GM21423 (cell line): Measurements from ENCODE around the gene RASEF.

Experiments
- ATAC-seq: cut with Tn5 transposase; IDR thresholded peaks from one replicate; pipeline ENCODE4 v1.9.1; 2021; ENCODE audit warnings: mild to moderate bottlenecking, moderate library complexity; ENCODE audit not compliant: unreplicated experiment

Gene RASEF

DNA sequence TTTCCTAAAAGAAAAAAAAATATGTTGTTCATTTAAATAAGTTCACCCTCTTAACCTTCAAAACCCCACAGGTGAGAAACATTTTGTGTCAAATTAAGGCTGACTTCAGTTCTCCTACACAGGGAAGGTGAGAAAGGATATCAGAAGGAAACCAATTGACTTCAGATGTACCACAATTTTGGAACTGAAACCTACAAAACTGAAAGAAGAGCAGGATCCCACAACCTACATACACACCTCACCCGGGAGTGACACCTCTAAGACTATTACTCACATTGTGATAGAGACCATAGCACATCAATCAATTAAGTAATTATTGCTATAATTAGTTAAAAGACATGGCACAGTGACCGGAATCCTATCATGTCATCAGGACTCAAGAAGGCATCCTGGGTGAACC is 47.0 kb downstream of the RASEF start:
- no peak for ATAC-seq

DNA sequence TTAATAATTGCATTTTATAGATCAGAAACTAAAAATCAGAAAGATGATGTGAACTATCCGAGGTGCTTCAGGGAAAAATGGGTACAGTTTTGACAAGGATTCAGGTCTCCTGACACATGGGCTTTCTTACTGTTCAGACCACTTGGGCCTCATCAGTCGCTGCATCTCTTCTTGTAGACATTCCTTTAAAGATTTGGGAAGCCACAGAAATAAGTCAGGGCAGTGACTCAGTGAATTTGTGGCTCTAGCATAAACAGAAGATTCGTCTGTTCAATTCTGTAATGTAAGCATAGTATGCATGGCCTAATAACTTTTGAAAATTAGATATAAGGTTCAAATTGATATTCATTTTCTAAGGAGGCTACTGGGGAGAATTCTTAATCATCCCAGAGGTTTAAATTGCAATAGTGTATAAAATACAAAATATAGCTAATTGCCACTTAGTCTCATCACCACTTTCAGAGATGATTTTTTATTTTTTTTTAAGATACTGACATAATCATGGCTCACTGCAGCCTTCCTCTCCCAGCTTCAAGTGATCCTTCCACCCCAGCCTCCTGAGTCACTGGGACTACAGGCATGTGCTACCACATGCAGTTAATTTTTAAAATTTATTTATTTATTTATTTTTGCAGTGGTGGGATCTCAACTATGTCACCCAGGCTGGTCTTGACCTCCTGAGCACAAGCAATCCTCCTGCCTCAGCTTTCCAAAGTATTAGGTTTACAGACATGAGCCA is 48.9 kb downstream of the RASEF start:
- ATAC-seq: no peak

DNA sequence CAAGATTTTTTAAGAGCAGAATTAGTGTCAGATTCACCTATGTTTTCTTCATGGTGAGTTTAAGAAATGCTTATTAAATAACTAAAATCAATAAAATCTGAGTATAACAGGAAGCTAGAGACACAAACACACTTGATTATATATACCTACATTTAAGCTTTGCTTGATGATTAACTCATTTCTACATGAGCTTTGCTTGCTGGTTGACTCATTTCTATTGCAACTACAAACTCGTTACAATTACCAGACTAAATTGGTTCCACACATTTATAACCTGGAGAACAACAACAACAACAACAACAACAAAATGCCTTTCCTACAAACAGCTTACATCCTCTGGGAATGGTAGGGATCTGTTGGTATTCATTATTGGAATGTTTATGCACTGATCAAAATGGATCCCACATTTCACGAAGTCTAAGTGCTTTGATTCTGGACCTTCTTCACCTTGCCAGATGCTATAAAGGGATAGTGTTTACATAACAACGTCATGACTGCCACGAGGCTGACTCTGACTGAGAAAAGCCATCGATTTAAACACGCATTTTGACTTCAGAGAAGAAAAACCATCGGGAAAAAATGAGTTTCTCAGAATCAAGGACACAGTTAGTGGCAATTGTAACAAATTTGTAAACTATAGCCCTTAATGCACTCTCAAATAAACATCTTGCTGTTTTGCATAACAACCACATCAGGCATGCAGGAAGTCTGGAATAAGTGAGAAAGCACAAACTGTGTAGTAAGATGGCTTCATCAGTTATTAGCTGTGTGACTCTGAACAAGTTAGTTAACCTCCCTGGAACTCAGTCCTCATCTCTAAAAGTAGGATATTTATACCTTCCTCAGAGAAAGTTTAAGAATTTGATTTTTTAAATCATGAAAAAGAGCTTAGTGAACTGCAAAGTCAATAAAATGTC is 49.8 kb downstream of the RASEF start:
- no peak for ATAC-seq

DNA sequence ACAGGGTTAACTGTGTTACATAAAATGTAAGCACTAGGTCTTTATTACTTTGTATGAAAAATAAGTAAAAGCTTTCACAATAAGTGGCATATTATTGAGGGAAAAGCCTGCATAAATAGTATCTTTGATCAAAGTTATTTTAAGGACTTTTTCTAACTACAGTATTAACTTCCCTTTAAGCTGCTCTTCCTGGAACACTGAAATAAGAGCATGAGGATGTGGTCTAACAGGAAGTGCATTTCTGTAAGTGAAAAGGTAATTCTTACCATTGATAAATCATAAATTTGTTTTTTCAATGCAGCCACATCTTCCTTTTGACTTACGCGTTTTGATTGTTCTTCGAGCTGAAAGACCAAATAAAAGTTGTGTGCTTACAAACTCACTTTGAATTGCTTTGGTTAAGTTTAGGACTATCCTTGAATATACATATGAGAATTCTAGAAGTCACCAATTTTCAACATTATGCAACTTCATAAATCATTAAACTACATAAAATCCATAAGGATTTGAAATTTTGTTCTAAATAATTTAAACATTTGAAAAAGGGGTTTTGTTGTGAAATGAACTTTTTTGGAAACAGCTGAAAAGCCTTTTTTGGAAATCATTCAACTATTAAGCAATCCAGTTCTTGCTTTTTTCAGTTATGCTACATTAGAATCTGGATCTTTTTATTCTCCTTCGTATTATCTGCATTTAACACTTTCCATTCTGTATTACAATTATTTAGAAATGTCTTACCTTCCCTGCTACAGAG is 50.6 kb downstream of the RASEF start:
- ATAC-seq: no peak

DNA sequence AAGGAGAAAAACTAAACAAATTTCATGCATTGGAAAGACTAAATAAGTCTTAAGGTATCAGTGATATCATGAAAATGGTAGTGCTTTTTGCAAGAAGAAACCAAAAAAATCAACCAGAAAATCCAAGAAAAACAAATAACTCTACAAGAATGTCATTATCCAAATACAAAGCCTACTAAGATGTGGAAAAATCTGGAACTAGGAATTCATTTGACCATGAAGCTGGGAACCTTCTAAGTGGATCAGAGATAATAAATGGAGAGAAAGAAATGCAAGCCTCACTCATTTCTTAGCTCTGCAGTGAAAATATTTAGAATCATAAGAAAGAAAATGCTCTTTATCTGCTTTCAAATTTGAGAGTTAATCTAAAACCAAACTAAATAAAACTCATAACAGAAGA is 51.3 kb downstream of the RASEF start:
- ATAC-seq: no peak

DNA sequence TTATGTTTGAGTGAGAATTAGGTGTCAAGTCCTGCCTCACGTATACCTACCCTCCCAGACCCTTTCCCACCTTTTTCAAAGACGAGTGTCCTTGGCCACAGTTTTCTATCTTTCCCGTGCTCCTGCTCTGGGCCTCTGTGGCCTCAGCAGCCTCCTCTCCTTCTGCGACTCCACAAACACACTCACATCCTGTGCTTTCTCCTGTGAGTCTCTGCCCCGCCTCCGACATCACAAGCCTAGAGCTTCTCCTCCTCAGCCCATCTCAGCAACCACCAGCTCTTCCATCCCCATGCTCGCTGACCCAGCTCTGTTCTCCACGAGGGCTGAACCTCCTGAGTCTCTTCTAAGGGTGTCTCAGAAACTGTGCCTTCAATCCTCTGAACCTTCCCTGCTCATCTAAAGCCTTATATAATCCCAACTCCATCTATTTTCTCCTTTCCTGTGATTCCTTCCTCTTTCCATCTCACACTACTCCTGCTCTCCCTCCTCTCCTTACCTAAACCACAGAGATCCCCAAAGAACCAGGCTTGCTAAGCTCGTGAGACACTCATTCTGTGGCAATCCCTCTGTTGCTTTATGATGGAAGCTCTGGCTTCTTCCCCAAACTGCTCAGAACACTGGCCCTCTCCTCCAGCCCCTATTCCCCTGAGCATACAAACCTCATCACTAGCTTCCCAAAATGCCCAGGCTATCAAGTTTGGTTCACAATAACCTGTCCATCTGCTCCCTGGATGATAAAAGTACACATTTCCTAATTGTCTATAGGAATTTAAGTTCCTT is 55.2 kb downstream of the RASEF start:
- ATAC-seq: no peak

DNA sequence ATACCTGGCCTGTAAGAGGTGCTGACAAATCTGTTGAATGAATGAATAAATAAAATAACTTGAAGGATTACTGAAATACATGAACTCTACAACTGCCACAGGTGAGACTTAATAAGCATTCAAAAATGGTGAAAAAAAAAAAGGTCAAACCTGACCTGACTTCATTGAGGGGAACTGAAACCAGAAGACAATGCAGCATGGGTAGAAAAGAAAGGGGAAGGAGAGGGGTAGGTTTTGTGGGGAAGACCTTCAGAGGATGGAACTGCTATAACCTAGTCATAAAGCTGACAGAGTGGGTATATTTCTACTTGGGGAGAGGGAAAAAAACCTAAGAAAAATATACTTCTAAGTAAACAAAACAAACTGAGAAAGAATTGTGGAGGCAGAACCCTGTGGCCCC is 56.6 kb downstream of the RASEF start:
- ATAC-seq: peak; percentile 74

DNA sequence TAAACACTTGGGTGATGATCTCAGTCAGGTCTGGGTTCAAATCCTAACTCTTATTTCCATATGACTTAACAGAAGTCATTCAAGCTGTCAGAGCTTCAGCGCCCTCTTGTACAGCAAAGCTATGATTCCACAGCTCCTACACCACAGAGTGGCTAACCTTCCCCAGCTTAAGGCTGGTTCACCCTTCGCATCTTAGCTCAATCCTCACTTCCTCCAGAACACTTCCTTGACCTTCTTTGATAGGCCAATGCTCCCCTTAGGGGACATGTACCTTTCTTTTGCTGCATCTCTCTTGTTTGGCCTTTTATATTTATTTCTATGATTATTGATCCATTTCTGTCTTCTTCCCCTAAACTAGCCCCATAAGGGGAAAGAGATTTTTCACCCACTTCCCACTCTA is 57.0 kb downstream of the RASEF start:
- ATAC-seq: no peak

DNA sequence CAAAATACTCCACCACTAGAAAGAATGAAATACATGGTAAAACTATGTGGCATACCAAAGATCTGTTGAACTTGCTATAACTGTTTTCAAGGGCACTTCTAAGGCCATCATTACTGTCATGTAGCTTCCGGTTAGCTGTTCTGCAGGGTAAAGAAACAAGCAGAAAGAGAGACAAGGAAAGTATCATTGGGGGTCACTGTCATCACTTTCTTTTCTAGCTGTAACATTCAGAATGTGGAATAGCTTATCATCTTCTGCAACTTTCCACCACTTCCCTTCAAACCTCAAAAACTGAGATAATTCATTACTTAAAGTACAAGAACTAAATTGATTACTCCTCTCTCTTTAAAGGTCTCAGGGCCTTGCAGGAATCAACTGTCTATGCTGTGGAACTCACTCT is 57.6 kb downstream of the RASEF start:
- ATAC-seq: no peak

DNA sequence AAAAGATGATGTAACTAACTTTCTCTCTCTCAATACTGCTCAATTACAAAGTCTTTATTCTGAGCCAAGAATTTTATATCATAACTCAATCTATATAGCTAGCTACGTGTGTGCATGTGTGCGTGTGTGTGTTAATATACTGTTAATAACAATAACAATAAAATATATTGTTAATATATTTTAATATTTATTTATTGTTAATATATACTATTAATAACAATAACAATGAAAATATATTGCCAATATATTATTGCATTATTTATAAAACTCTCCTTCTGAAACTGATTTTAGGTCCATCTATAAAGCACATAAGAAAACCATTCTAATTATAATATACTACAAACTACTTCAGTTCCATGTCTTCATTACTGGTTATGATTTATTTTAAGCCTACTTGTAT is 60.6 kb downstream of the RASEF start:
- ATAC-seq: no peak

DNA sequence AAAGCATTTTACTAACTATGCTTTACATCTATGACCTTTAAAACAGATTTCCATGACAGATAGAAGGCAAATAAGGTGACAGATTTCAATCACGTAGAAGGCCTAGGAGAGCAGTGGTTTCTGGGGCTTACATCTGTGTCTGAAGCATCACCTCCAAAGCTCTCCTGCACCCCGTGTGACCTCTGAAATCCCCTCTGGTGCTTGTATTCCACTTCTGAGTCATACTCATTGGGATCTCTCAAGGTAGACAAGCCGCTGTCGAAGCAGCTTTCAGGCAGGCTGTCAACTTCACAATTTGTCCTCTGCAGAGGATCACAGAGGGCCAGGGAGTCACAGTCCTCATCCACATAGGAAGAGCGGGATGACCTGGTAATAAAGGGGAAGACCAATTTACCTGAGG is 62.2 kb downstream of the RASEF start:
- no peak for ATAC-seq

DNA sequence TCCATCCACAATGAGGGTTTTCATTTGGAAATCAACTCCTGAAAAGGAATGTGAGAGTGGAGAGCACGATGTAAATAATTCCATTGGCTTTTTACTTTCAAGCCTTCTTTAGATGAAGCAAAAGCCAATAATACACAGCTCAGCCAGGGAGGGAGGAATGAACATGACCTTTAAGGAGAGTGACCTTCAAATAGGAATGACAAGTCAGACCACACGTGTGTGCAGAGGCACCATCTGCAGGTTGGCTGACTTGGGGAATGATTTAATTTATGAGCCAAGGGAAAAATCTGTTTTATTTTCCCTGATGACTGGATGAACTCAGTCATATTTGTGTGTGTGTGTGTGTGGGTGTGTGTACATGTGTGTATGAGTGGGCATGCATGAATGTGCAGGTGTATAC is 64.5 kb downstream of the RASEF start:
- ATAC-seq: no peak

DNA sequence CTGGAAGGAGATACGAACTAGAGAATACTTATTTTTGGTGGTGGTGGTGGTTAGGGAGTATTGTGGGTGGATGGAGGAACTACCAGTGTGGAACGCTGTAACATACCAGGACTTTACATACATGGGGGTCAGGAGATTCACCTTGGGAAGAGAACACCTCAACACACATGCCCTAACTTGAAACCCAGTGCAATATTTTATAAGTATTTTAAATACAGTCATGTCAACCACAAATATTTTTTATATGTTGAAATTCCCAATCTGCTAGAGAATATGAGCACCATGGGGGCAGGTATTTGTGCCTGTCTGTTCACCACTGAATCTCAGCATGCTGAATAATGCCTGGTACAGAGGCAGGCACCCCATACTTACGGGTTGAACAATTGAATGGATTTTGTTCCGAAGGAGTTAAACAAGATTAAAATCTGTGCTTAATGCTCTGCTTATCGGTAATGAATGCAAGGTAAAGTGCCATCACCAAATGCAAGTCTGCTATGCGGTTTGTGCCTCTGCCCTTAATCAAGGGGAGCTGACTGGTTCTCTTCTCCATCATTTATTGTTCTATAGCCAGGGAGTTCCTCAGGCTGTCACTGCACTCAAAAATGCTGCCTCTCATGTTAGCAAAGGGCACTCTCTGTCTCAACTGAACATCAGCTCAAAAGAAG is 65.3 kb downstream of the RASEF start:
- no peak for ATAC-seq

DNA sequence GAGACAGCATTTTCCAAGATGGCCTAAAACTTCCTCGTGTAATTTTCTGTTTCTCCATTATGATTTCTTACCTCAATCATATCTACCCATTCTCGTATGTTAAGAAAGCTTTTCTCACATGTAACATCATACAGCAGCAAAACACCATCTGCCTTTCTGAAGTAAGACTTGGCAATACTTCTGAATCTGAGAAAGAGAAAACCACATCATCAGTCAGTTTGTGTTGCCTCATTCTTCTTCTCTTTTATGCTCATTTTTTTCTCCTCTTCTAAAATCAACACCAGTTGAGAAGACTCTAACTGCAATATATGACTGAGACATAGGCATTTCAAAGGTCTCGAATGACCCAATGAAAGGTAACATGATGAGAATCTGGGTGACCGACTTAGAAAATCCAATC is 66.0 kb downstream of the RASEF start:
- no peak for ATAC-seq

DNA sequence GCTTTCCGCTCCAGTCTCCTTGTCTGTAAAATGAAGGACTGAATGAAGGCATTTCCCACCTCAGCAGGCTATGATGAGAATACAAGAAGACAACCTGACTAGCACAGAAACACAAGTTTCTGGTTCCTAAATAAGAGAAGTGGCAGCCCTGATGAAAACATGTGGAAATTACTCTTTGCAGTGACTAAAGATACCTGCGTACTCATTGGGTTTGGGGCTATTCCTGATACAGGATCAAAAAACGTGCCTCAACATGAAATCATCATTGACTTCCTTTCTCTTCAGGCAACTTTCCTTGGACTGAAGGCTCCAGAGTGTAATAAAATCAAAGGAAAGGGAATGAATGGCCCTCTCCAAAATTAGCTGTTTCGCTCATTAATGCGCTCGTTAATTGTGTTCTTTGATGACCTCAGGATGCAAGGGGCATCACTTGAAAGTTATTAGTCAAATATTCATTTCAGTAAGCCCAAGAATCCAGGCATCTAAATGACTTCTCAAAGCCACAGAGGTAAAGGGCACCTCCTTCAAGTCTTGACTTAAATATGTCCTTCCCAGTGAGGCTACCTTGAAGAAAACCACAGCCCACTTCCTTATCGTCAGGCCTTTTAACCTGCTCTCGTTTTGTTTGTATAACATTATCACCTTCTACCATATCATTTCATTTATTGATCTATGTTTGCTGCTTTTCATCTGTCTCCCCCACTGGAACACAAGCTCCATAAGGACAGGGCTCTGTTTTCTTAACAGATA is 68.9 kb downstream of the RASEF start:
- ATAC-seq: no peak

DNA sequence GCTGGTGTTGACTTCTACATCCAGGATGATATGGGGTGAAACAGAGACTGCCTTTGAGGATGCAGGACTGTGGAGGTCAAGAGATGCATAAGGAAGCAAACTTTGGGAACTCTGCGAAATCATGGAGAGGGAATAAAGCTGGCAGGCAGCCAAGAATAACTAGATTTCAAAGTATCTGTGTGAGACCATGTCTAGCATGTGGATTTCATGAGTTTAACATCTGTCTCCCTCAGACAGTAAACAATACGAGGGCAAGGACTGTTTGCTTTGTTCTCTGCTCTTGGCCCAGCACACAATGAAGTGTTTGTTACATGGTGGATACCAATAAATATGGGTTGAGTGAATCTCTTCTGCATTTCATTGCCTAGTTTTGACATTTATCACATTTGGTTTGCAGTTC is 71.3 kb downstream of the RASEF start:
- no peak for ATAC-seq

DNA sequence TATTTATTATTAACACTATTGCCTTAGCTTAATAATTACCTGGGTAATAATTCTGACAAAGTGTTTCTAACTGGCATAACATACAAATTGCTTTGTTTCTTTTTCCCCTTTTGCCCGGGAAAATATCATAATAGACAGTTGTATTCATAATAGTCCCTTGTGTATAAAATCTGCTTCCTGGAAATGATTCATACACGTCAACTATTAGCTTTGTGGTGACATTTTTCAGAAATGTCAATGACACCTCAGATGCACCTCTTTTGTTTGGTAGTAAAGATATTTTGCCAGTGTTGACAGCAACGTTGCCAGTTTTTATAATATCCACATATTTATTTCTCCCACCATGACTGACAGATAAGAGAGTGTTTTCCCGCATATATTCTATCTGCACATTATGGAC is 73.0 kb downstream of the RASEF start:
- ATAC-seq: no peak

DNA sequence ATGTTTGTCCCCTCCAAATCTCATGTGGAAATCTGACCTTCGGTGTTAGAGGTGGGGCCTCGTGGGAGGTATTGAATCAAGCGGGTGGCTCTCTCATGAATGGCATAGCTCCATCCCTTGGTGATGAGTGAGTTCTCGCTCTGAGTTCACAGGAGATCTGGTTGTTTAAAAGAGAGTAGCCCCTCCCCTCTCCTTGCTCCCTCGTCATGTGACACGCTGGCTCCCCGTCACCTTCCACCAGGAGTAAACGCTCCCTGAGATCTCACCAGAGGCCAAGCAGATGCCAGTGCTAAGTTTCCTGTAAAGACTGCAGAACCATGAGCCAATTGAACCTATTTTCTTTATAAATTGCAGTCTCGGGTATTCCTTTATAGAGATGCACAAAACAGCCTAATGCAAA is 74.5 kb downstream of the RASEF start:
- no peak for ATAC-seq

DNA sequence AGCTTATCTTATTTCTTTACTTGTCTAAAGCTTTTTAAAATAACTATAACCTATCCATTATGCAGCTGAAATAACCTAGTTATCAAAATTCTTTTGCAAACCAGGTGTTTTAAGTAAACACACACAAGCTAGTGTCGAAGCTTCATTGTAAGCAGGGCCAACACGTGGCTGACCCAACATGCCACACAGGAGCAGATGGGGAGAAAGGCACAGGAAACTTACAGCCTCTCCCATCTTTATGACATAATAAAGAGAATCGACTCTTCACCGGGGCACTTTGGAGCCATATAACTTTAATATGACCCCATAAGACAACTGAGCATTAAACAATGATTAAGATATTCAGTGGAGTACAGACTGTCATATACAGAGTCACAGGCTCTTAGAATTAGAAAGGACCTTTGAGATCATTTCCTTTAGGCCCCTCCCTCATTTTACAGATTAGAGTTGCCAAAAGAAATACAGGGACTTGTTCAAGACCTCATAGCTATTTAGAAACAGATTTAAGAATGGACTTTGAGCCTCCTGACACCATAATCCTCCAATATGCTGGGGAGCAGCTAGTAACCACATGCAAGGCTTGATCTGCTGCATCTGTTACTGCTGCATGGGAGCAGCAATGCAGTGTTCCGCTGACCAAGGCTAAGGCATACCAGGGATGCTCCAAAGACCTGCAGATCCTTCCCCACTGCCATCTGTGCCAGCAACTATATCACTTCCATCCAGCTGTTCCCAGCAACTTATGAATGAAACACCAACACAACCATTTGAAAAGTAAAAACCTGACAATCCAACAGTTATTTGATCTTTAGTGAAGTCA is 75.4 kb downstream of the RASEF start:
- ATAC-seq: no peak
